OCI-LY7 (cell line): ENCODE data around the gene TAPBPL. TPM values are rescaled to one million over a fixed set of nuclear protein-coding genes. Genes with fewer than 3 reads are reported as not detected.

Experiments used
- BruUV-seq: library from RNA; stranded (reverse); fragments of 400-500 nt; replicated peaks from 2 replicates; lab custom pipeline; 2021; lab: Mats Ljungman, UMichigan
- CTCF ChIA-PET: fragments of 300-600 bp; sonication (Branson Sonifier 250); formaldehyde crosslinking; loops from one replicate; lab custom pipeline; 2022; ENCODE audit warnings: antibody characterized with exemption; ENCODE audit not compliant: unreplicated experiment; lab: Charles Lee
- POLR2A ChIA-PET: fragments of 300-600 bp; sonication (Branson Sonifier 250); formaldehyde crosslinking; loops from one replicate; lab custom pipeline; 2022; ENCODE audit warnings: antibody characterized with exemption; lab: Charles Lee
- DNase-seq: peaks from one replicate; pipeline ENCODE4 v3.0.0-alpha.2; 2015; ENCODE audit warnings: low spot score
- H2AFZ ChIP-seq: fragments of 200-600 bp; sonication (generic), shearing (Covaris generic); 2 replicates; pipeline ENCODE4 v1.6.1; 2014; ENCODE audit warnings: mild to moderate bottlenecking, antibody characterized with exemption, low read length, moderate library complexity
- H3K27ac ChIP-seq: fragments of 200-600 bp; sonication (generic); 2 replicates; pipeline ENCODE4 v1.5.1; 2014; ENCODE audit warnings: mixed run types, low read depth, mild to moderate bottlenecking, moderate library complexity, low read length, inconsistent platforms; ENCODE audit not compliant: poor library complexity, severe bottlenecking
- H3K36me3 ChIP-seq: fragments of 200-600 bp; sonication (generic); 2 replicates; pipeline ENCODE4 v1.6.1; 2014; ENCODE audit warnings: mild to moderate bottlenecking, antibody characterized with exemption, low read length, moderate library complexity, mixed read lengths; ENCODE audit not compliant: insufficient read depth
- H3K4me1 ChIP-seq: fragments of 200-600 bp; sonication (generic); 2 replicates; pipeline ENCODE4 v1.5.1; 2014; ENCODE audit warnings: mild to moderate bottlenecking, low read length; ENCODE audit not compliant: insufficient read depth, poor library complexity, severe bottlenecking
- H3K4me2 ChIP-seq: fragments of 200-600 bp; sonication (generic); 2 replicates; pipeline ENCODE4 v1.6.1; 2014; ENCODE audit warnings: mild to moderate bottlenecking, low read length
- H3K4me3 ChIP-seq: fragments of 200-600 bp; sonication (generic); 2 replicates; pipeline ENCODE4 v1.5.1; 2014; ENCODE audit warnings: mild to moderate bottlenecking, low read depth, low read length; ENCODE audit not compliant: poor library complexity, severe bottlenecking
- H3K79me2 ChIP-seq: fragments of 200-600 bp; sonication (generic); 2 replicates; pipeline ENCODE4 v1.6.1; 2016; ENCODE audit warnings: low read depth, mild to moderate bottlenecking, low read length, moderate library complexity, mixed read lengths; ENCODE audit not compliant: insufficient read depth
- H3K9me2 ChIP-seq: fragments of 200-600 bp; sonication (generic); 2 replicates; pipeline ENCODE4 v1.6.1; 2016; ENCODE audit warnings: mild to moderate bottlenecking, low read length, mixed read lengths; ENCODE audit not compliant: insufficient read depth
- H3K9me3 ChIP-seq: fragments of 200-600 bp; sonication (generic); 2 replicates; pipeline ENCODE4 v1.6.1; 2014; ENCODE audit warnings: mild to moderate bottlenecking, mixed run types, low read length, mixed read lengths
- H4K20me1 ChIP-seq: fragments of 200-600 bp; sonication (generic); 2 replicates; pipeline ENCODE4 v1.6.1; 2014; ENCODE audit warnings: mild to moderate bottlenecking, antibody characterized with exemption, low read length, moderate library complexity, mixed read lengths; ENCODE audit not compliant: insufficient read depth
- EZH2phosphoT487 ChIP-seq: fragments of 200-600 bp; sonication (generic); IDR thresholded peaks from 2 replicates; pipeline ENCODE4 v1.6.1; 2018; ENCODE audit warnings: low read depth, borderline replicate concordance, mild to moderate bottlenecking, mixed run types, antibody characterized with exemption, low read length, moderate library complexity, mixed read lengths
- intact Hi-C: fragments of 100-400 bp; cut with micrococcal nuclease; formaldehyde crosslinking; loops from one replicate; pipeline ENCODE4 v1.10.0; 2022; ENCODE audit not compliant: unreplicated experiment
- total RNA-seq, 2 experiments: library from RNA; depleted of rRNA in 1 of 2; stranded (reverse); fragments of >200 nt in 1 of 2; shearing (Covaris generic) in 1 of 2; gene quantifications; 2 replicates each; pipeline ENCODE4 v1.2.3, GENCODE V29; 2014 to 2022
- TF ChIP-seq, protein P1 (sequence below): fragments of 200-600 bp; sonication (generic); conservative IDR thresholded peaks from 2 replicates; pipeline ENCODE4 v1.5.1; 2014; ENCODE audit warnings: mild to moderate bottlenecking, antibody characterized with exemption, low read length, moderate library complexity, mixed read lengths

The TAPBPL gene
- total RNA-seq, 2 experiments from 2014 or later, result 23.7 to 25.5 TPM

DNA sequence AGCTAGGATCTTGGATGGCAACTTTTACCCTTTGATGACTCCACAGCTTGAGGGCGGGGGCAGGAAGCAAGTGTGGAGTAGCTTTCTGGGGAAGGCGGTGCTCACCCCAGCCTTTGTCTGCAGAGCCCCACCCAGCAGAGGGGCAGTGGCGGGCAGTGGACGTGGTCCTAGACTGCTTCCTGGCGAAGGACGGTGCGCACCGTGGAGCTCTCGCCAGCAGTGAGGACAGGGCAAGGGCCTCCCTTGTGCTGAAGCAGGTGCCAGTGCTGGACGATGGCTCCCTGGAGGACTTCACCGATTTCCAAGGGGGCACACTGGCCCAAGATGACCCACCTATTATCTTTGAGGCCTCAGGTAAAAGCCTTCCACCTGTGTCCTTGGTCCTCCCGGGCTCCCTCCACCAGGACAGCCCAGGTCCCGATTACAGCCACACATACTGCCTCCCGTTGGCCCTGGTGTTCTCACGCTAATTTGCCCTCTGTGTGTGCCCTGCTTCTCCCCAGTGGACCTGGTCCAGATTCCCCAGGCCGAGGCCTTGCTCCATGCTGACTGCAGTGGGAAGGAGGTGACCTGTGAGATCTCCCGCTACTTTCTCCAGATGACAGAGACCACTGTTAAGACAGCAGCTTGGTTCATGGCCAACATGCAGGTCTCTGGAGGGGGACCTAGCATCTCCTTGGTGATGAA lies 1.2 kb downstream of the TAPBPL start:
- H3K36me3 ChIP-seq, result peaks cover 40% of the 10 kb centered on the region
- no peak overlapping the region for H2AFZ ChIP-seq
- peaks cover 41% of the 10 kb centered on the region for H3K4me1 ChIP-seq
- peak overlapping the region; percentile 88 for H3K4me2 ChIP-seq
- ChIA-PET POLR2A (interaction anchor here (1.9 to 3.4 kb wide), 4 partner anchors 8 to 21 kb away, joined by 6 to 27 read pairs (median 20); partner anchors contain the start of genes CD27 and VAMP1), CTCF (interaction anchor here (0.9 kb wide), 1 partner anchor 8 kb away, joined by 3 read pairs; no protein-coding TSS in a partner anchor)
- H3K9me3 ChIP-seq, result no peaks in the 10 kb centered on the region
- no peaks in the 10 kb centered on the region for H4K20me1 ChIP-seq
- H3K9me2 ChIP-seq, result no peaks in the 10 kb centered on the region
- intact Hi-C loops, result no loop called here
- BruUV-seq, result no TSS peak
- peak overlapping the region; percentile 81 for H3K27ac ChIP-seq
- peaks cover 10% of the 10 kb centered on the region; the same call in 1 of the 2 replicates for H3K79me2 ChIP-seq
- DNase-seq, result no peak
- no peak for TF ChIP-seq EZH2phosphoT487
- TF ChIP-seq, protein P1, sequence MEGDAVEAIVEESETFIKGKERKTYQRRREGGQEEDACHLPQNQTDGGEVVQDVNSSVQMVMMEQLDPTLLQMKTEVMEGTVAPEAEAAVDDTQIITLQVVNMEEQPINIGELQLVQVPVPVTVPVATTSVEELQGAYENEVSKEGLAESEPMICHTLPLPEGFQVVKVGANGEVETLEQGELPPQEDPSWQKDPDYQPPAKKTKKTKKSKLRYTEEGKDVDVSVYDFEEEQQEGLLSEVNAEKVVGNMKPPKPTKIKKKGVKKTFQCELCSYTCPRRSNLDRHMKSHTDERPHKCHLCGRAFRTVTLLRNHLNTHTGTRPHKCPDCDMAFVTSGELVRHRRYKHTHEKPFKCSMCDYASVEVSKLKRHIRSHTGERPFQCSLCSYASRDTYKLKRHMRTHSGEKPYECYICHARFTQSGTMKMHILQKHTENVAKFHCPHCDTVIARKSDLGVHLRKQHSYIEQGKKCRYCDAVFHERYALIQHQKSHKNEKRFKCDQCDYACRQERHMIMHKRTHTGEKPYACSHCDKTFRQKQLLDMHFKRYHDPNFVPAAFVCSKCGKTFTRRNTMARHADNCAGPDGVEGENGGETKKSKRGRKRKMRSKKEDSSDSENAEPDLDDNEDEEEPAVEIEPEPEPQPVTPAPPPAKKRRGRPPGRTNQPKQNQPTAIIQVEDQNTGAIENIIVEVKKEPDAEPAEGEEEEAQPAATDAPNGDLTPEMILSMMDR, result no peak
- H3K4me3 ChIP-seq, result peak overlapping the region; percentile 74

DNA sequence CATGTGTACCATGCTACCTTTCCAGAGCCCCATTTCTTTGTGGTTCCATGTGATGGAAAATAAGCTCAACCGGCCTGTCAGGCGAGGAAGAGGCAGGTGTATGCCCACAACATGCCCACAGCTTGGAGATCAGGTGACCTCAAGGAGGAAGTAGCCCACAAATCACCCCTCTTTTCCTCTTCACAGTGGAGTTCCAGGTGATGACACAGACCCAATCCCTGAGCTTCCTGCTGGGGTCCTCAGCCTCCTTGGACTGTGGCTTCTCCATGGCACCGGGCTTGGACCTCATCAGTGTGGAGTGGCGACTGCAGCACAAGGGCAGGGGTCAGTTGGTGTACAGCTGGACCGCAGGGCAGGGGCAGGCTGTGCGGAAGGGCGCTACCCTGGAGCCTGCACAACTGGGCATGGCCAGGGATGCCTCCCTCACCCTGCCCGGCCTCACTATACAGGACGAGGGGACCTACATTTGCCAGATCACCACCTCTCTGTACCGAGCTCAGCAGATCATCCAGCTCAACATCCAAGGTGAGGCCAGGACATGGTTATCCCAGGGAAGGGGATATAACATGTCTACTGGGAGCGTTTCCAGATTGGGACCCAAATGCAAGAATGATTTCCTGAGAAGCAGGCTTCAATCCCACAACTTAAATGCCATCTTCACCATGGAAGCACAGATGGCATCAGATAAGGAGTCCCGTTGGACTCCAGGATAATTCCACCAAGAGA lies 5.5 kb downstream of the TAPBPL start:
- peaks cover 79% of the 10 kb centered on the region for H3K36me3 ChIP-seq
- H3K27ac ChIP-seq, result no peak overlapping the region
- no peak overlapping the region for H3K4me2 ChIP-seq
- DNase-seq, result no peak
- no peaks in the 10 kb centered on the region for H3K9me3 ChIP-seq
- ChIA-PET CTCF (no interaction called here), POLR2A (interaction anchor here (0.6 to 8.2 kb wide), 5 partner anchors 13 to 213 kb away, joined by 3 to 112 read pairs (median 5); partner anchors contain the start of genes CD27 and VAMP1)
- TF ChIP-seq, protein P1, result no peak
- TF ChIP-seq EZH2phosphoT487, result no peak
- no TSS peak for BruUV-seq
- intact Hi-C loops, result no loop called here
- no peaks in the 10 kb centered on the region for H3K9me2 ChIP-seq
- H3K79me2 ChIP-seq, result peaks cover 7% of the 10 kb centered on the region; the same call in 1 of the 2 replicates
- H3K4me1 ChIP-seq, result peaks cover 39% of the 10 kb centered on the region
- H3K4me3 ChIP-seq, result no peak overlapping the region
- H4K20me1 ChIP-seq, result no peaks in the 10 kb centered on the region
- no peak overlapping the region for H2AFZ ChIP-seq
